IMR-90 (cell line): Measurements from ENCODE around the gene TOGARAM1. TPM values are rescaled to one million over a fixed set of nuclear protein-coding genes. Genes with fewer than 3 reads are reported as not detected.

Experiments used
- ATAC-seq: fragments of 200-7000 bp; cut with Tn5 transposase; 2 replicates; pipeline ENCODE4 v1.9.1; 2020; ENCODE audit warnings: low read depth, mild to moderate bottlenecking, moderate library complexity
- BruUV-seq: library from RNA; stranded (reverse); fragments of 400-500 nt; replicated peaks from 2 replicates; lab custom pipeline; 2021; lab: Mats Ljungman, UMichigan
- CTCF ChIA-PET: fragments of 300-600 bp; formaldehyde crosslinking; extraction: SDS; loops from one replicate; lab custom pipeline; 2021; ENCODE audit warnings: antibody characterized with exemption; lab: Yijun Ruan, JAX
- POLR2A ChIA-PET: fragments of 300-600 bp; sonication (Branson Sonifier 250); formaldehyde crosslinking; loops from one replicate; lab custom pipeline; 2022; ENCODE audit warnings: antibody characterized with exemption; ENCODE audit not compliant: unreplicated experiment; lab: Charles Lee
- DNase-seq: peaks from one replicate; pipeline ENCODE4 v3.0.0; 2013
- H2AFZ ChIP-seq: replicated peaks from 2 replicates; pipeline ENCODE3; 2013; ENCODE audit warnings: low read length, mild to moderate bottlenecking; ENCODE audit not compliant: poor library complexity
- H2AK5ac ChIP-seq: 2 replicates; pipeline ENCODE4 v1.6.1; 2013; ENCODE audit warnings: low read depth, low read length, inconsistent platforms
- H2AK9ac ChIP-seq: replicated peaks from 2 replicates; pipeline ENCODE3; 2013; ENCODE audit warnings: mild to moderate bottlenecking, low read depth, low read length, moderate library complexity; ENCODE audit not compliant: poor library complexity
- H2BK120ac ChIP-seq: 2 replicates; pipeline ENCODE4 v1.6.1; 2013; ENCODE audit warnings: low read depth, low read length, inconsistent platforms
- H2BK15ac ChIP-seq: 3 replicates; pipeline ENCODE4 v1.6.1; 2013; ENCODE audit warnings: low read depth, low read length, inconsistent platforms
- H2BK20ac ChIP-seq: 2 replicates; pipeline ENCODE4 v1.6.1; 2013; ENCODE audit warnings: low read depth, mild to moderate bottlenecking, inconsistent platforms, low read length, moderate library complexity
- H2BK5ac ChIP-seq: 2 replicates; pipeline ENCODE4 v1.6.1; 2013; ENCODE audit warnings: mild to moderate bottlenecking, low read depth, low read length, inconsistent platforms; ENCODE audit not compliant: poor library complexity, severe bottlenecking
- H3K14ac ChIP-seq: replicated peaks from 2 replicates; pipeline ENCODE4 v1.6.1; 2013; ENCODE audit warnings: low read depth, low read length, inconsistent platforms
- H3K18ac ChIP-seq: 2 replicates; pipeline ENCODE4 v1.6.1; 2013; ENCODE audit warnings: low read depth, low read length, control low read depth
- H3K23ac ChIP-seq: 2 replicates; pipeline ENCODE4 v1.6.1; 2013; ENCODE audit warnings: low read depth, low read length, inconsistent platforms
- H3K27ac ChIP-seq: 2 replicates; pipeline ENCODE4 v1.5.1; 2013; ENCODE audit warnings: mild to moderate bottlenecking, control low read depth, low read length; ENCODE audit not compliant: insufficient read depth
- H3K27me3 ChIP-seq: 2 replicates; pipeline ENCODE4 v1.6.1; 2013; ENCODE audit warnings: low read length; ENCODE audit not compliant: control insufficient read depth, insufficient read depth
- H3K36me3 ChIP-seq: 2 replicates; pipeline ENCODE4 v1.6.1; 2013; ENCODE audit warnings: low read length, mixed read lengths; ENCODE audit not compliant: control insufficient read depth, insufficient read depth
- H3K4ac ChIP-seq: 2 replicates; pipeline ENCODE4 v1.6.1; 2013; ENCODE audit warnings: low read depth, low read length, inconsistent platforms
- H3K4me1 ChIP-seq: 2 replicates; pipeline ENCODE4 v1.6.1; 2013; ENCODE audit warnings: low read length, mixed read lengths; ENCODE audit not compliant: control insufficient read depth, insufficient read depth
- H3K4me2 ChIP-seq: 2 replicates; pipeline ENCODE4 v1.6.1; 2013; ENCODE audit warnings: low read depth, mild to moderate bottlenecking, control low read depth, low read length, moderate library complexity
- H3K4me3 ChIP-seq: 2 replicates; pipeline ENCODE4 v1.5.1; 2013; ENCODE audit warnings: low read depth, mild to moderate bottlenecking, control low read depth, low read length, moderate library complexity; ENCODE audit not compliant: insufficient read depth
- H3K56ac ChIP-seq: 2 replicates; pipeline ENCODE4 v1.6.1; 2013; ENCODE audit warnings: low read length, inconsistent platforms; ENCODE audit not compliant: insufficient read depth; ENCODE audit errors: extremely low read depth
- H3K79me1 ChIP-seq, 2 experiments: 2 replicates each; pipeline ENCODE4 v1.6.1; 2013; ENCODE audit warnings: low read length in 2 of 2, inconsistent platforms in 1 of 2, low read depth in 1 of 2
- H3K9ac ChIP-seq: 2 replicates; pipeline ENCODE4 v1.6.1; 2013; ENCODE audit warnings: low read depth, low read length, control low read depth
- H3K9me1 ChIP-seq: 2 replicates; pipeline ENCODE4 v1.6.1; 2013; ENCODE audit warnings: low read length, inconsistent platforms; ENCODE audit not compliant: insufficient read depth
- H3K9me3 ChIP-seq: 2 replicates; pipeline ENCODE4 v1.6.1; 2013; ENCODE audit warnings: low read length; ENCODE audit not compliant: control insufficient read depth, insufficient read depth
- H4K20me1 ChIP-seq: 2 replicates; pipeline ENCODE4 v1.6.1; 2013; ENCODE audit warnings: low read length, inconsistent platforms; ENCODE audit not compliant: insufficient read depth
- H4K5ac ChIP-seq: 2 replicates; pipeline ENCODE4 v1.6.1; 2013; ENCODE audit warnings: mild to moderate bottlenecking, low read depth, low read length, control low read depth
- H4K8ac ChIP-seq, 2 experiments: 2 replicates each; pipeline ENCODE4 v1.6.1; 2013; ENCODE audit warnings: low read depth in 2 of 2, low read length in 2 of 2, control low read depth in 1 of 2, inconsistent platforms in 1 of 2
- H4K91ac ChIP-seq: 2 replicates; pipeline ENCODE4 v1.6.1; 2013; ENCODE audit warnings: low read depth, low read length, inconsistent platforms; ENCODE audit not compliant: insufficient read depth
- BHLHE40 ChIP-seq: fragments of 150-350 bp; IDR thresholded peaks from 2 replicates; pipeline ENCODE4 v1.6.1; 2016; ENCODE audit warnings: mild to moderate bottlenecking, low read depth, low read length
- CEBPB ChIP-seq: IDR thresholded peaks from 2 replicates; pipeline ENCODE4 v1.6.1; 2012; ENCODE audit warnings: low read depth, low read length, improper control_type of control experiment
- CHD1 ChIP-seq: IDR thresholded peaks from 2 replicates; pipeline ENCODE4 v1.6.1; 2012; ENCODE audit warnings: low read depth, low read length, improper control_type of control experiment
- CTCF ChIP-seq: conservative IDR thresholded peaks from 2 replicates; pipeline ENCODE4 v1.5.1; 2012; ENCODE audit warnings: mild to moderate bottlenecking, low read depth, low read length, improper control_type of control experiment
- ELK1 ChIP-seq: fragments of 150-350 bp; IDR thresholded peaks from 2 replicates; pipeline ENCODE4 v1.6.1; 2016; ENCODE audit warnings: low read depth, mild to moderate bottlenecking, low read length, moderate library complexity, borderline replicate concordance
- FOS ChIP-seq: fragments of 150-350 bp; IDR thresholded peaks from 2 replicates; pipeline ENCODE4 v1.6.1; 2016; ENCODE audit warnings: low read depth, low read length
- MAZ ChIP-seq: IDR thresholded peaks from 2 replicates; pipeline ENCODE4 v1.6.1; 2012; ENCODE audit warnings: low read depth, mild to moderate bottlenecking, low read length, improper control_type of control experiment, moderate library complexity, borderline replicate concordance
- NFE2L2 ChIP-seq: fragments of 150-350 bp; IDR thresholded peaks from 2 replicates; pipeline ENCODE4 v1.6.1; 2016; ENCODE audit warnings: low read depth, mild to moderate bottlenecking, low read length
- POLR2A ChIP-seq: IDR thresholded peaks from 2 replicates; pipeline ENCODE4 v1.6.1; 2012; ENCODE audit warnings: mild to moderate bottlenecking, low read depth, low read length
- RAD21 ChIP-seq: IDR thresholded peaks from 2 replicates; pipeline ENCODE4 v1.6.1; 2012; ENCODE audit warnings: low read length, improper control_type of control experiment
- RCOR1 ChIP-seq: IDR thresholded peaks from 2 replicates; pipeline ENCODE4 v1.6.1; 2012; ENCODE audit warnings: mild to moderate bottlenecking, low read length, improper control_type of control experiment; ENCODE audit not compliant: insufficient replicate concordance
- RFX5 ChIP-seq: IDR thresholded peaks from 2 replicates; pipeline ENCODE4 v1.8.0; 2012; ENCODE audit warnings: low read depth, mild to moderate bottlenecking, low read length, moderate library complexity
- SMC3 ChIP-seq: fragments of 150-350 bp; IDR thresholded peaks from 2 replicates; pipeline ENCODE4 v1.6.1; 2016; ENCODE audit warnings: low read depth, mild to moderate bottlenecking, antibody characterized with exemption, low read length, moderate library complexity
- USF2 ChIP-seq: fragments of 150-350 bp; IDR thresholded peaks from 2 replicates; pipeline ENCODE4 v1.6.1; 2017; ENCODE audit warnings: mild to moderate bottlenecking, antibody characterized with exemption, low read length, low read depth
- WGBS, 2 experiments: methylation state at CpG; one replicate each; pipeline versions ENCODE4 v1.1.5 to v1.1.7; 2013; ENCODE audit warnings: missing lambda C conversion rate in 2 of 2; ENCODE audit not compliant: insufficient read length in 1 of 2; ENCODE audit errors: extremely low coverage in 2 of 2; 5-methylcytosine and 5-hydroxymethylcytosine counted together
- dilution Hi-C: fragments of 300-500 bp; cut with HindIII; formaldehyde crosslinking; loops from one replicate; pipeline ENCODE4 v1.14.3; 2018; ENCODE audit warnings: low sequenced_read_pairs; ENCODE audit not compliant: unreplicated experiment
- in situ Hi-C: fragments of 300-500 bp; cut with MboI; formaldehyde crosslinking; loops from 3 replicates; pipeline ENCODE4 v1.14.3; 2019; ENCODE audit warnings: low sequenced_read_pairs, inconsistent platforms, mixed read lengths
- intact Hi-C: fragments of 100-400 bp; cut with micrococcal nuclease; formaldehyde crosslinking; loops from 2 replicates; pipeline ENCODE4 v1.10.0; 2022
- polyA plus RNA-seq, 3 experiments: library from polyadenylated mRNA; depleted of rRNA; stranded (reverse); fragments of >200 nt; gene quantifications; 2 replicates each; pipeline ENCODE4 v1.2.3, GENCODE V29; 2012; ENCODE audit warnings: low replicate concordance in 1 of 3
- total RNA-seq: library from RNA; depleted of rRNA; stranded (reverse); fragments of >200 nt; gene quantifications from 2 replicates; pipeline ENCODE4 v1.2.3, GENCODE V29; 2012

The TOGARAM1 gene
- total and polyA plus RNA-seq, 2 of the 4 experiments (the other 2 are of a cell fraction), result 3.1 to 13.4 TPM

- H3K9me1 ChIP-seq, result 0 out of 2 replicates have a peak, but pooled peaks cover 3% of the 10 kb centered on the region
- H3K4me1 ChIP-seq, result no peaks in the 10 kb centered on the region
- peak within 1 kb of the TSS; percentile 72 for H3K9ac ChIP-seq
- dilution Hi-C loops (no loop called here), in situ Hi-C loops (no loop called here), intact Hi-C loops (loop anchor here (1.0 kb wide), 1 partner anchor 169 kb away; the partner anchor contains the start of gene MIS18BP1)
- peak within 1 kb of the TSS; percentile 82 for H3K4ac ChIP-seq
- no peak within 1 kb of the TSS for H2BK15ac ChIP-seq
- peak within 1 kb of the TSS; percentile 30 for H3K18ac ChIP-seq
- H4K91ac ChIP-seq, result peak within 1 kb of the TSS; percentile 57; the same call in 1 of the 2 replicates
- peak within 1 kb of the TSS; percentile 83 for H4K5ac ChIP-seq
- H3K23ac ChIP-seq, result peak within 1 kb of the TSS; percentile 95
- H3K4me3 ChIP-seq, result peak within 1 kb of the TSS; percentile 70
- H2BK120ac ChIP-seq, result 0 out of 2 replicates have a peak within 1 kb of the TSS, but pooled peaks have one; percentile 11
- BruUV-seq, result TSS peak; percentile 53
- peaks cover under 1 to 19% of the 10 kb centered on the region in 2 experiments; a peak in 2 of 4 replicates for H3K79me1 ChIP-seq
- 0% methylated on average over 10 of the region's 49 CpGs; no CpG with 5 or more reads in 1 of the 2 experiments for WGBS, 2 experiments
- POLR2A ChIA-PET, result interaction anchor here (0.6 kb wide), 1 partner anchor 156 kb away, joined by 3 read pairs; no protein-coding TSS in a partner anchor
- H3K4me2 ChIP-seq, result peak within 1 kb of the TSS; percentile 83
- peak within 1 kb of the TSS; percentile 86 for H2AK5ac ChIP-seq
- H3K27me3 ChIP-seq, result no peaks in the 10 kb centered on the region
- ATAC-seq (peak; percentile 97), DNase-seq (peak; percentile 88)
- peaks cover 48% of the 10 kb centered on the region for H4K20me1 ChIP-seq
- CTCF ChIA-PET, result no interaction called here
- peak within 1 kb of the TSS; percentile 55 to 91 for H4K8ac ChIP-seq
- no peaks in the 10 kb centered on the region for H3K36me3 ChIP-seq
- no peaks in the 10 kb centered on the region for H3K9me3 ChIP-seq
- H2BK20ac ChIP-seq, result no peak within 1 kb of the TSS
- H3K27ac ChIP-seq, result peak within 1 kb of the TSS; percentile 68
- peak within 1 kb of the TSS; percentile 62 for H2BK5ac ChIP-seq
- peak within 1 kb of the TSS; percentile 97 for H3K14ac ChIP-seq
- H2AK9ac ChIP-seq, result peak within 1 kb of the TSS; percentile 98
- peak within 1 kb of the TSS; percentile 90 for H3K56ac ChIP-seq
- H2AFZ ChIP-seq, result peak within 1 kb of the TSS; percentile 99
- no peak for TF ChIP-seq CTCF
- no peak for TF ChIP-seq RAD21
- peak; percentile 90 for TF ChIP-seq POLR2A
- TF ChIP-seq CHD1, result no peak
- no peak for TF ChIP-seq SMC3
- TF ChIP-seq RFX5, result no peak
- peak; percentile 92 for TF ChIP-seq USF2
- TF ChIP-seq FOS, result no peak
- TF ChIP-seq MAZ, result peak; percentile 75; the same call in 1 of the 2 replicates
- TF ChIP-seq CEBPB, result no peak
- TF ChIP-seq RCOR1, result no peak
- no peak for TF ChIP-seq NFE2L2
- TF ChIP-seq BHLHE40, result peak; percentile 70
- no peak for TF ChIP-seq ELK1
Measured at GRCh38 chr14:45083976-45084722, 122.2 kb downstream of the TOGARAM1 start, which contains the start of gene PRPF39. Gene PRPF39, plus strand, starts transcription at chr14:45084116. Its CDS starts 11,124 bp downstream, at chr14:45095240.
